DMS114 treated with DMSO at 0.1 percent for 48 hours (cell line): ENCODE results near the gene DTWD1.
"Not testable (repeated sequence)": the region's sequence is repeated elsewhere in the genome, so short reads cannot be mapped to it uniquely, and the experiment has no call there.

Source experiments
- DNase-seq: peaks from one replicate; lab custom pipeline; 2025; ENCODE audit not compliant: unreplicated experiment; lab: John Stamatoyannopoulos, UW

Gene DTWD1

GRCh38 chr15:49645277-49645676 lies 24.4 kb downstream of the DTWD1 start:
- no peak for DNase-seq

- DNase-seq, result no peak
Observed at GRCh38 chr15:49645941-49646340, 25.1 kb downstream of the DTWD1 start.

- no peak for DNase-seq
Observed at GRCh38 chr15:49646891-49647290, 26.0 kb downstream of the DTWD1 start.

GRCh38 chr15:49649987-49650386 lies 29.1 kb downstream of the DTWD1 start:
- no peak for DNase-seq

- DNase-seq, result no peak
Observed at GRCh38 chr15:49650676-49651075, 29.8 kb downstream of the DTWD1 start.

- DNase-seq, result no peak
Observed at GRCh38 chr15:49652922-49653321, 32.1 kb downstream of the DTWD1 start.

GRCh38 chr15:49656734-49657133 lies 35.9 kb downstream of the DTWD1 start:
- DNase-seq, result no peak

GRCh38 chr15:49664716-49665115 lies 43.9 kb downstream of the DTWD1 start:
- no peak for DNase-seq

GRCh38 chr15:49666486-49666885 lies 45.6 kb downstream of the DTWD1 start:
- not testable (repeated sequence) for DNase-seq

- no peak for DNase-seq
Observed at GRCh38 chr15:49669288-49669687, 48.4 kb downstream of the DTWD1 start.

- no peak for DNase-seq
Observed at GRCh38 chr15:49673861-49674260, 53.0 kb downstream of the DTWD1 start.

- no peak for DNase-seq
Observed at GRCh38 chr15:49674370-49674769, 53.5 kb downstream of the DTWD1 start.

- DNase-seq, result no peak
Observed at GRCh38 chr15:49675041-49675440, 54.2 kb downstream of the DTWD1 start.

GRCh38 chr15:49678655-49679054 lies 57.8 kb downstream of the DTWD1 start:
- DNase-seq, result no peak

- no peak for DNase-seq
Observed at GRCh38 chr15:49686599-49686998, 65.8 kb downstream of the DTWD1 start.

GRCh38 chr15:49688135-49688790 lies 67.4 kb downstream of the DTWD1 start:
- no peak for DNase-seq

GRCh38 chr15:49692514-49693090 lies 71.8 kb downstream of the DTWD1 start:
- no peak for DNase-seq

GRCh38 chr15:49693498-49693897 lies 72.7 kb downstream of the DTWD1 start:
- DNase-seq, result no peak

GRCh38 chr15:49696433-49696832 lies 75.6 kb downstream of the DTWD1 start:
- no peak for DNase-seq

- DNase-seq, result no peak
Observed at GRCh38 chr15:49697121-49697520, 76.3 kb downstream of the DTWD1 start.

- not testable (repeated sequence) for DNase-seq
Observed at GRCh38 chr15:49702982-49703381, 82.1 kb downstream of the DTWD1 start.
